HCT116 (cell line): ENCODE measurements around the gene ATXN1L. TPM values are rescaled to one million over a fixed set of nuclear protein-coding genes. Genes with fewer than 3 reads are reported as not detected.

ENCODE experiments used
- ATAC-seq: fragments of 200-7000 bp; cut with Tn5 transposase; 2 replicates; pipeline ENCODE4 v1.9.1; 2020; ENCODE audit warnings: mild to moderate bottlenecking, moderate library complexity
- BruUV-seq: library from RNA; stranded (reverse); fragments of 400-500 nt; replicated peaks from 2 replicates; lab custom pipeline; 2021; lab: Mats Ljungman, UMichigan
- CTCF ChIA-PET: fragments of 300-600 bp; sonication (Branson Sonifier 250); formaldehyde crosslinking; loops from one replicate; lab custom pipeline; 2021; ENCODE audit warnings: antibody characterized with exemption; lab: Charles Lee
- POLR2A ChIA-PET: fragments of 300-600, 350-600 bp; sonication (Branson Sonifier 250); formaldehyde crosslinking; loops from one replicate; lab custom pipeline; 2021; ENCODE audit warnings: antibody characterized with exemption; lab: Charles Lee
- RAD21 ChIA-PET, 2 experiments: fragments of 300-600 bp; sonication (Branson Sonifier 250); formaldehyde crosslinking; loops; one replicate each; lab custom pipeline; 2023; ENCODE audit warnings: low total read pairs in 2 of 2; ENCODE audit not compliant: uncharacterized antibody in 2 of 2, unreplicated experiment in 2 of 2, low non-redundant PET in 1 of 2; lab: Charles Lee
- DNase-seq: peaks from one replicate; pipeline ENCODE4 v3.0.0-alpha.2; 2010; ENCODE audit warnings: low read depth, low spot score
- H2AFZ ChIP-seq: fragments of 200-600 bp; shearing (Covaris generic), sonication (generic); 2 replicates; pipeline ENCODE4 v1.6.1; 2017; ENCODE audit warnings: low read depth, mixed run types, mixed read lengths, antibody characterized with exemption, low read length; ENCODE audit not compliant: poor library complexity, severe bottlenecking
- H3K27ac ChIP-seq: 2 replicates; pipeline ENCODE4 v1.5.1; 2012; ENCODE audit warnings: low read depth, low read length
- H3K27me3 ChIP-seq: fragments of 200-600 bp; sonication (generic); 2 replicates; pipeline ENCODE4 v1.6.1; 2016; ENCODE audit warnings: mixed run types, low read length, mixed read lengths; ENCODE audit not compliant: insufficient read depth
- H3K36me3 ChIP-seq, 2 experiments: fragments of 200-500 bp in 1 of 2; fragments of 200-600 bp in 1 of 2; sonication (Bioruptor generic) in 1 of 2; sonication (generic) in 1 of 2; 2 replicates each; pipeline versions ENCODE4 v1.5.1 to v1.6.1; 2014 to 2016; ENCODE audit warnings: low read length in 2 of 2, inconsistent platforms in 1 of 2, mixed read lengths in 1 of 2, mixed run types in 1 of 2; ENCODE audit not compliant: insufficient read depth in 2 of 2, control insufficient read depth in 1 of 2
- H3K4me1 ChIP-seq, 2 experiments: fragments of 200-600 bp in 1 of 2; sonication (generic) in 1 of 2; 2 replicates each; pipeline versions ENCODE4 v1.5.1 to v1.6.1; 2012 to 2017; ENCODE audit warnings: low read length in 2 of 2, inconsistent platforms in 1 of 2, mild to moderate bottlenecking in 1 of 2, mixed read lengths in 1 of 2, mixed run types in 1 of 2, moderate library complexity in 1 of 2; ENCODE audit not compliant: insufficient read depth in 2 of 2, control insufficient read depth in 1 of 2
- H3K4me2 ChIP-seq: fragments of 200-600 bp; sonication (generic); 2 replicates; pipeline ENCODE4 v1.6.1; 2017; ENCODE audit warnings: mixed run types, low read length, mixed read lengths
- H3K4me3 ChIP-seq, 2 experiments: fragments of 200-600 bp in 1 of 2; sonication (generic) in 1 of 2; replicated peaks in 1 of 2; 2 replicates each; pipeline ENCODE4 v1.5.1; 2011 to 2016; ENCODE audit warnings: low read length in 2 of 2, control low read depth in 1 of 2, low read depth in 1 of 2, mild to moderate bottlenecking in 1 of 2, mixed read lengths in 1 of 2, mixed run types in 1 of 2
- H3K79me2 ChIP-seq: fragments of 200-600 bp; sonication (generic); 2 replicates; pipeline ENCODE4 v1.6.1; 2017; ENCODE audit warnings: mild to moderate bottlenecking, mixed run types, low read length, moderate library complexity, mixed read lengths; ENCODE audit not compliant: insufficient read depth
- H3K9ac ChIP-seq: fragments of 200-600 bp; sonication (generic); 2 replicates; pipeline ENCODE4 v1.6.1; 2016; ENCODE audit warnings: low read length, mixed read lengths
- H3K9me2 ChIP-seq: fragments of 200-600 bp; sonication (generic), shearing (Covaris generic); 2 replicates; pipeline ENCODE4 v1.6.1; 2017; ENCODE audit warnings: mixed run types, mild to moderate bottlenecking, moderate library complexity; ENCODE audit not compliant: insufficient read depth
- H3K9me3 ChIP-seq, 2 experiments: fragments of 200-500 bp in 1 of 2; fragments of 200-600 bp in 1 of 2; sonication (Bioruptor generic) in 1 of 2; sonication (generic) in 1 of 2; 2 replicates each; pipeline ENCODE4 v1.6.1; 2014 to 2017; ENCODE audit warnings: low read length in 2 of 2, mixed read lengths in 2 of 2, inconsistent platforms in 1 of 2, low read depth in 1 of 2, mild to moderate bottlenecking in 1 of 2, mixed run types in 1 of 2, moderate library complexity in 1 of 2; ENCODE audit not compliant: control insufficient read depth in 1 of 2, insufficient read depth in 1 of 2
- H4K20me1 ChIP-seq: fragments of 200-600 bp; sonication (generic), shearing (Covaris generic); 2 replicates; pipeline ENCODE4 v1.6.1; 2017; ENCODE audit warnings: mixed run types, mild to moderate bottlenecking, moderate library complexity; ENCODE audit not compliant: insufficient read depth
- ATF3 ChIP-seq: IDR thresholded peaks from 2 replicates; pipeline ENCODE4 v1.6.1; 2012
- CBX3 ChIP-seq: IDR thresholded peaks from 2 replicates; pipeline ENCODE4 v1.6.1; 2012; ENCODE audit warnings: low read depth
- CEBPB ChIP-seq: IDR thresholded peaks from 2 replicates; pipeline ENCODE4 v1.6.1; 2012; ENCODE audit warnings: low read depth
- CTCF ChIP-seq, 3 experiments: fragments of 200-600 bp in 1 of 3; sonication (generic) in 1 of 3; IDR thresholded peaks in 2 of 3; conservative IDR thresholded peaks in 1 of 3; 2 replicates each; pipeline ENCODE4 v1.5.1; 2012 to 2017; ENCODE audit warnings: low read depth in 2 of 3, low read length in 2 of 3, antibody characterized with exemption in 1 of 3, borderline replicate concordance in 1 of 3, control low read depth in 1 of 3, mild to moderate bottlenecking in 1 of 3, mixed read lengths in 1 of 3, mixed run types in 1 of 3, moderate library complexity in 1 of 3; ENCODE audit not compliant: insufficient read depth in 1 of 3
- EGR1 ChIP-seq: IDR thresholded peaks from 2 replicates; pipeline ENCODE4 v1.6.1; 2012; ENCODE audit warnings: low read depth
- EZH2 ChIP-seq: fragments of 200-600 bp; sonication (generic); IDR thresholded peaks from 2 replicates; pipeline ENCODE4 v1.6.1; 2017; ENCODE audit warnings: antibody characterized with exemption, mixed run types
- EZH2phosphoT487 ChIP-seq: fragments of 200-600 bp; IDR thresholded peaks from 2 replicates; pipeline ENCODE4 v1.6.1; 2018; ENCODE audit warnings: antibody characterized with exemption, borderline replicate concordance
- FOSL1 ChIP-seq: IDR thresholded peaks from 2 replicates; pipeline ENCODE4 v1.6.1; 2012; ENCODE audit warnings: low read depth
- JUND ChIP-seq: IDR thresholded peaks from 2 replicates; pipeline ENCODE4 v1.6.1; 2012
- MAX ChIP-seq: IDR thresholded peaks from 2 replicates; pipeline ENCODE4 v1.6.1; 2012
- POLR2A ChIP-seq: IDR thresholded peaks from 2 replicates; pipeline ENCODE4 v1.7.0; 2011; ENCODE audit warnings: borderline replicate concordance; ENCODE audit not compliant: insufficient read depth, insufficient read length; ENCODE audit errors: extremely low read depth
- POLR2AphosphoS5 ChIP-seq: IDR thresholded peaks from 2 replicates; pipeline ENCODE4 v1.6.1; 2011; ENCODE audit warnings: mild to moderate bottlenecking, low read depth, low read length, moderate library complexity
- RAD21 ChIP-seq: IDR thresholded peaks from 2 replicates; pipeline ENCODE4 v1.6.1; 2012; ENCODE audit warnings: low read depth, mild to moderate bottlenecking
- SIN3A ChIP-seq: IDR thresholded peaks from 2 replicates; pipeline ENCODE4 v1.6.1; 2012; ENCODE audit warnings: low read depth
- SP1 ChIP-seq: IDR thresholded peaks from 2 replicates; pipeline ENCODE4 v1.6.1; 2012; ENCODE audit warnings: low read depth
- YY1 ChIP-seq: IDR thresholded peaks from 2 replicates; pipeline ENCODE4 v1.6.1; 2011; ENCODE audit warnings: low read length, low read depth, moderate library complexity, mild to moderate bottlenecking; ENCODE audit not compliant: insufficient replicate concordance; ENCODE audit errors: extremely low read depth
- ZFX ChIP-seq: fragments of 450-650 bp; IDR thresholded peaks from 2 replicates; pipeline ENCODE4 v1.6.1; 2017
- ZNF274 ChIP-seq: fragments of 200-500 bp; sonication (Bioruptor generic); IDR thresholded peaks from 2 replicates; pipeline ENCODE4 v1.6.1; 2014; ENCODE audit warnings: mild to moderate bottlenecking, low read depth, low read length, inconsistent platforms
- intact Hi-C: fragments of 100-400 bp; cut with micrococcal nuclease; formaldehyde crosslinking; loops from 2 replicates; pipeline ENCODE4 v1.10.0; 2022
- total RNA-seq: library from RNA; stranded (reverse); gene quantifications from one replicate; pipeline ENCODE4 v1.2.1, GENCODE V29; 2021; ENCODE audit not compliant: unreplicated experiment
- TF ChIP-seq, protein P1 (sequence below): IDR thresholded peaks from 2 replicates; pipeline ENCODE4 v1.6.1; 2011; ENCODE audit warnings: mild to moderate bottlenecking, low read length, moderate library complexity; ENCODE audit not compliant: insufficient replicate concordance; ENCODE audit errors: extremely low read depth

ATXN1L gene
- total RNA-seq, 1 experiment from 2014 or later, result 20.5 TPM

DNA sequence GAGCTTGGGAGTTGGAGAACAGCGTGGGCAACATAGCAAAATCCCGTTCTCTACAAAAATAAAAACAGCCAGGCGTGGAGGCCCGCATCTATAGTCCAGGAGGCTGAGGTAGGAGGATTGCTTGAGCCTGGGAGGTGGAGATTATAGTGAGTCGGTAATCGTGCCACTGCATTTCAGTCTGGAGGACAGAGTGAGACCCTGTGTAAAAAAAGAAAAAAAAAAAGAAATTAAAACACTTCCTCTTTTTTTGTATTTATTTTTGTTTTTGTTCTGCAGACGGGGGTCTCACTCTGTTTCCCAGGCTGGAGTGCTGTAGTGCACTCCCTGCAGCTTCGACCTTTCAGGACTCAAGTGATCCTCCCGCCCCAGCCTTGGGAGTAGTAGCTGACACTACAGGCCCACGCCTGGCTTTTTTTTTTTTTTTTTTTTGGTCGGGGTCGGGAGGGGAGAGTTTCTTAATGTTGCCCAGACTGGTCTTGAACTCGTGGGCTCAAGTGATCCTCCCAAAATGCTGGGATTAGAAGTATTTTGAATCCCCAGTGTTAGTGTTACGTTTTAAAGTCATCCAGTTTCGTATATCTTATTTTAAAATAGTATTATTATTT is 51.1 kb downstream of the ATXN1L start:
- no peak overlapping the region for H2AFZ ChIP-seq
- DNase-seq, result no peak
- intact Hi-C loops, result no loop called here
- POLR2A ChIA-PET, result no interaction called here
- CTCF ChIA-PET, result no interaction called here
- peaks cover 0 to 4% of the 10 kb centered on the region in 2 experiments; a peak in 1 of 4 replicates for H3K36me3 ChIP-seq
- peaks cover 66% of the 10 kb centered on the region for H3K79me2 ChIP-seq
- peaks cover 14 to 16% of the 10 kb centered on the region in 2 experiments for H3K4me1 ChIP-seq
- no peaks in the 10 kb centered on the region for H3K27me3 ChIP-seq
- no peak for ATAC-seq
- peak overlapping the region; percentile 83 for H3K4me2 ChIP-seq
- H3K9me2 ChIP-seq, result no peaks in the 10 kb centered on the region
- H4K20me1 ChIP-seq, result peaks cover 11% of the 10 kb centered on the region; the same call in 1 of the 2 replicates
- RAD21 ChIA-PET, result no interaction called here
- peak overlapping the region; percentile 96 to 97 for H3K4me3 ChIP-seq
- no TSS peak for BruUV-seq
- peak overlapping the region; percentile 14; the same call in 1 of the 2 replicates for H3K27ac ChIP-seq
- peak overlapping the region; percentile 99 for H3K9ac ChIP-seq
- TF ChIP-seq CEBPB, result no peak
- TF ChIP-seq EZH2phosphoT487, result no peak
- TF ChIP-seq, protein P1, sequence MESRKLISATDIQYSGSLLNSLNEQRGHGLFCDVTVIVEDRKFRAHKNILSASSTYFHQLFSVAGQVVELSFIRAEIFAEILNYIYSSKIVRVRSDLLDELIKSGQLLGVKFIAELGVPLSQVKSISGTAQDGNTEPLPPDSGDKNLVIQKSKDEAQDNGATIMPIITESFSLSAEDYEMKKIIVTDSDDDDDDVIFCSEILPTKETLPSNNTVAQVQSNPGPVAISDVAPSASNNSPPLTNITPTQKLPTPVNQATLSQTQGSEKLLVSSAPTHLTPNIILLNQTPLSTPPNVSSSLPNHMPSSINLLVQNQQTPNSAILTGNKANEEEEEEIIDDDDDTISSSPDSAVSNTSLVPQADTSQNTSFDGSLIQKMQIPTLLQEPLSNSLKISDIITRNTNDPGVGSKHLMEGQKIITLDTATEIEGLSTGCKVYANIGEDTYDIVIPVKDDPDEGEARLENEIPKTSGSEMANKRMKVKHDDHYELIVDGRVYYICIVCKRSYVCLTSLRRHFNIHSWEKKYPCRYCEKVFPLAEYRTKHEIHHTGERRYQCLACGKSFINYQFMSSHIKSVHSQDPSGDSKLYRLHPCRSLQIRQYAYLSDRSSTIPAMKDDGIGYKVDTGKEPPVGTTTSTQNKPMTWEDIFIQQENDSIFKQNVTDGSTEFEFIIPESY, result no peak
- TF ChIP-seq YY1, result no peak
- no peak for TF ChIP-seq CTCF (IDR thresholded peaks at IDR 0.05 in 2 of 3, conservative IDR thresholded peaks at IDR 0.05 in 1 of 3; ENCODE audit: borderline replicate concordance in 1 of 3, insufficient read depth in 1 of 3, low read depth in 2 of 3, low read length in 2 of 3)
- TF ChIP-seq SP1, result no peak
- no peak for TF ChIP-seq FOSL1
- TF ChIP-seq ZFX, result no peak
- no peak for TF ChIP-seq SIN3A
- TF ChIP-seq EZH2, result no peak
- TF ChIP-seq POLR2A, result no peak
- TF ChIP-seq JUND, result no peak
- TF ChIP-seq ATF3, result no peak
- TF ChIP-seq CBX3, result no peak
- TF ChIP-seq ZNF274, result no peak
- TF ChIP-seq EGR1, result no peak
- TF ChIP-seq RAD21, result no peak
- no peak for TF ChIP-seq POLR2AphosphoS5
- TF ChIP-seq MAX, result no peak
- H3K9me3 ChIP-seq, result no peaks in the 10 kb centered on the region
